IMR-90 (cell line): ENCODE data around the gene ARHGEF7. TPM values are rescaled to one million over a fixed set of nuclear protein-coding genes. Genes with fewer than 3 reads are reported as not detected.

Experiments
- ATAC-seq: fragments of 200-7000 bp; cut with Tn5 transposase; 2 replicates; pipeline ENCODE4 v1.9.1; 2020; ENCODE audit warnings: low read depth, mild to moderate bottlenecking, moderate library complexity
- BruUV-seq: library from RNA; stranded (reverse); fragments of 400-500 nt; replicated peaks from 2 replicates; lab custom pipeline; 2021; lab: Mats Ljungman, UMichigan
- CTCF ChIA-PET: fragments of 300-600 bp; formaldehyde crosslinking; extraction: SDS; loops from one replicate; lab custom pipeline; 2021; ENCODE audit warnings: antibody characterized with exemption; lab: Yijun Ruan, JAX
- POLR2A ChIA-PET: fragments of 300-600 bp; sonication (Branson Sonifier 250); formaldehyde crosslinking; loops from one replicate; lab custom pipeline; 2022; ENCODE audit warnings: antibody characterized with exemption; ENCODE audit not compliant: unreplicated experiment; lab: Charles Lee
- DNase-seq: peaks from one replicate; pipeline ENCODE4 v3.0.0; 2013
- H2AFZ ChIP-seq: replicated peaks from 2 replicates; pipeline ENCODE3; 2013; ENCODE audit warnings: low read length, mild to moderate bottlenecking; ENCODE audit not compliant: poor library complexity
- H2AK5ac ChIP-seq: 2 replicates; pipeline ENCODE4 v1.6.1; 2013; ENCODE audit warnings: low read depth, low read length, inconsistent platforms
- H2AK9ac ChIP-seq: replicated peaks from 2 replicates; pipeline ENCODE3; 2013; ENCODE audit warnings: mild to moderate bottlenecking, low read depth, low read length, moderate library complexity; ENCODE audit not compliant: poor library complexity
- H2BK120ac ChIP-seq: 2 replicates; pipeline ENCODE4 v1.6.1; 2013; ENCODE audit warnings: low read depth, low read length, inconsistent platforms
- H2BK15ac ChIP-seq: 3 replicates; pipeline ENCODE4 v1.6.1; 2013; ENCODE audit warnings: low read depth, low read length, inconsistent platforms
- H2BK20ac ChIP-seq: 2 replicates; pipeline ENCODE4 v1.6.1; 2013; ENCODE audit warnings: low read depth, mild to moderate bottlenecking, inconsistent platforms, low read length, moderate library complexity
- H2BK5ac ChIP-seq: 2 replicates; pipeline ENCODE4 v1.6.1; 2013; ENCODE audit warnings: mild to moderate bottlenecking, low read depth, low read length, inconsistent platforms; ENCODE audit not compliant: poor library complexity, severe bottlenecking
- H3K14ac ChIP-seq: replicated peaks from 2 replicates; pipeline ENCODE4 v1.6.1; 2013; ENCODE audit warnings: low read depth, low read length, inconsistent platforms
- H3K18ac ChIP-seq: 2 replicates; pipeline ENCODE4 v1.6.1; 2013; ENCODE audit warnings: low read depth, low read length, control low read depth
- H3K23ac ChIP-seq: 2 replicates; pipeline ENCODE4 v1.6.1; 2013; ENCODE audit warnings: low read depth, low read length, inconsistent platforms
- H3K27ac ChIP-seq: 2 replicates; pipeline ENCODE4 v1.5.1; 2013; ENCODE audit warnings: mild to moderate bottlenecking, control low read depth, low read length; ENCODE audit not compliant: insufficient read depth
- H3K27me3 ChIP-seq: 2 replicates; pipeline ENCODE4 v1.6.1; 2013; ENCODE audit warnings: low read length; ENCODE audit not compliant: control insufficient read depth, insufficient read depth
- H3K36me3 ChIP-seq: 2 replicates; pipeline ENCODE4 v1.6.1; 2013; ENCODE audit warnings: low read length, mixed read lengths; ENCODE audit not compliant: control insufficient read depth, insufficient read depth
- H3K4ac ChIP-seq: 2 replicates; pipeline ENCODE4 v1.6.1; 2013; ENCODE audit warnings: low read depth, low read length, inconsistent platforms
- H3K4me1 ChIP-seq: 2 replicates; pipeline ENCODE4 v1.6.1; 2013; ENCODE audit warnings: low read length, mixed read lengths; ENCODE audit not compliant: control insufficient read depth, insufficient read depth
- H3K4me2 ChIP-seq: 2 replicates; pipeline ENCODE4 v1.6.1; 2013; ENCODE audit warnings: low read depth, mild to moderate bottlenecking, control low read depth, low read length, moderate library complexity
- H3K4me3 ChIP-seq: 2 replicates; pipeline ENCODE4 v1.5.1; 2013; ENCODE audit warnings: low read depth, mild to moderate bottlenecking, control low read depth, low read length, moderate library complexity; ENCODE audit not compliant: insufficient read depth
- H3K56ac ChIP-seq: 2 replicates; pipeline ENCODE4 v1.6.1; 2013; ENCODE audit warnings: low read length, inconsistent platforms; ENCODE audit not compliant: insufficient read depth; ENCODE audit errors: extremely low read depth
- H3K79me1 ChIP-seq, 2 experiments: 2 replicates each; pipeline ENCODE4 v1.6.1; 2013; ENCODE audit warnings: low read length in 2 of 2, inconsistent platforms in 1 of 2, low read depth in 1 of 2
- H3K9ac ChIP-seq: 2 replicates; pipeline ENCODE4 v1.6.1; 2013; ENCODE audit warnings: low read depth, low read length, control low read depth
- H3K9me1 ChIP-seq: 2 replicates; pipeline ENCODE4 v1.6.1; 2013; ENCODE audit warnings: low read length, inconsistent platforms; ENCODE audit not compliant: insufficient read depth
- H3K9me3 ChIP-seq: 2 replicates; pipeline ENCODE4 v1.6.1; 2013; ENCODE audit warnings: low read length; ENCODE audit not compliant: control insufficient read depth, insufficient read depth
- H4K20me1 ChIP-seq: 2 replicates; pipeline ENCODE4 v1.6.1; 2013; ENCODE audit warnings: low read length, inconsistent platforms; ENCODE audit not compliant: insufficient read depth
- H4K5ac ChIP-seq: 2 replicates; pipeline ENCODE4 v1.6.1; 2013; ENCODE audit warnings: mild to moderate bottlenecking, low read depth, low read length, control low read depth
- H4K8ac ChIP-seq, 2 experiments: 2 replicates each; pipeline ENCODE4 v1.6.1; 2013; ENCODE audit warnings: low read depth in 2 of 2, low read length in 2 of 2, control low read depth in 1 of 2, inconsistent platforms in 1 of 2
- H4K91ac ChIP-seq: 2 replicates; pipeline ENCODE4 v1.6.1; 2013; ENCODE audit warnings: low read depth, low read length, inconsistent platforms; ENCODE audit not compliant: insufficient read depth
- BHLHE40 ChIP-seq: fragments of 150-350 bp; IDR thresholded peaks from 2 replicates; pipeline ENCODE4 v1.6.1; 2016; ENCODE audit warnings: mild to moderate bottlenecking, low read depth, low read length
- CEBPB ChIP-seq: IDR thresholded peaks from 2 replicates; pipeline ENCODE4 v1.6.1; 2012; ENCODE audit warnings: low read depth, low read length, improper control_type of control experiment
- CHD1 ChIP-seq: IDR thresholded peaks from 2 replicates; pipeline ENCODE4 v1.6.1; 2012; ENCODE audit warnings: low read depth, low read length, improper control_type of control experiment
- FOS ChIP-seq: fragments of 150-350 bp; IDR thresholded peaks from 2 replicates; pipeline ENCODE4 v1.6.1; 2016; ENCODE audit warnings: low read depth, low read length
- MAFK ChIP-seq: IDR thresholded peaks from 2 replicates; pipeline ENCODE4 v1.6.1; 2012; ENCODE audit warnings: low read depth, low read length, improper control_type of control experiment
- MAZ ChIP-seq: IDR thresholded peaks from 2 replicates; pipeline ENCODE4 v1.6.1; 2012; ENCODE audit warnings: low read depth, mild to moderate bottlenecking, low read length, improper control_type of control experiment, moderate library complexity, borderline replicate concordance
- MXI1 ChIP-seq: IDR thresholded peaks from 2 replicates; pipeline ENCODE4 v1.6.1; 2012; ENCODE audit warnings: low read depth, mild to moderate bottlenecking, low read length, moderate library complexity, borderline replicate concordance
- NFE2L2 ChIP-seq: fragments of 150-350 bp; IDR thresholded peaks from 2 replicates; pipeline ENCODE4 v1.6.1; 2016; ENCODE audit warnings: low read depth, mild to moderate bottlenecking, low read length
- POLR2A ChIP-seq: IDR thresholded peaks from 2 replicates; pipeline ENCODE4 v1.6.1; 2012; ENCODE audit warnings: mild to moderate bottlenecking, low read depth, low read length
- RAD21 ChIP-seq: IDR thresholded peaks from 2 replicates; pipeline ENCODE4 v1.6.1; 2012; ENCODE audit warnings: low read length, improper control_type of control experiment
- RCOR1 ChIP-seq: IDR thresholded peaks from 2 replicates; pipeline ENCODE4 v1.6.1; 2012; ENCODE audit warnings: mild to moderate bottlenecking, low read length, improper control_type of control experiment; ENCODE audit not compliant: insufficient replicate concordance
- RFX5 ChIP-seq: IDR thresholded peaks from 2 replicates; pipeline ENCODE4 v1.8.0; 2012; ENCODE audit warnings: low read depth, mild to moderate bottlenecking, low read length, moderate library complexity
- SMC3 ChIP-seq: fragments of 150-350 bp; IDR thresholded peaks from 2 replicates; pipeline ENCODE4 v1.6.1; 2016; ENCODE audit warnings: low read depth, mild to moderate bottlenecking, antibody characterized with exemption, low read length, moderate library complexity
- WGBS, 2 experiments: methylation state at CpG; one replicate each; pipeline versions ENCODE4 v1.1.5 to v1.1.7; 2013; ENCODE audit warnings: missing lambda C conversion rate in 2 of 2; ENCODE audit not compliant: insufficient read length in 1 of 2; ENCODE audit errors: extremely low coverage in 2 of 2; 5-methylcytosine and 5-hydroxymethylcytosine counted together
- dilution Hi-C: fragments of 300-500 bp; cut with HindIII; formaldehyde crosslinking; loops from one replicate; pipeline ENCODE4 v1.14.3; 2018; ENCODE audit warnings: low sequenced_read_pairs; ENCODE audit not compliant: unreplicated experiment
- in situ Hi-C: fragments of 300-500 bp; cut with MboI; formaldehyde crosslinking; loops from 3 replicates; pipeline ENCODE4 v1.14.3; 2019; ENCODE audit warnings: low sequenced_read_pairs, inconsistent platforms, mixed read lengths
- intact Hi-C: fragments of 100-400 bp; cut with micrococcal nuclease; formaldehyde crosslinking; loops from 2 replicates; pipeline ENCODE4 v1.10.0; 2022
- polyA plus RNA-seq, 3 experiments: library from polyadenylated mRNA; depleted of rRNA; stranded (reverse); fragments of >200 nt; gene quantifications; 2 replicates each; pipeline ENCODE4 v1.2.3, GENCODE V29; 2012; ENCODE audit warnings: low replicate concordance in 1 of 3
- total RNA-seq: library from RNA; depleted of rRNA; stranded (reverse); fragments of >200 nt; gene quantifications from 2 replicates; pipeline ENCODE4 v1.2.3, GENCODE V29; 2012
- TF ChIP-seq, protein P1 (sequence below): conservative IDR thresholded peaks from 2 replicates; pipeline ENCODE4 v1.5.1; 2012; ENCODE audit warnings: mild to moderate bottlenecking, low read depth, low read length, improper control_type of control experiment
- TF ChIP-seq, protein P2 (sequence below): fragments of 150-350 bp; IDR thresholded peaks from 2 replicates; pipeline ENCODE4 v1.6.1; 2016; ENCODE audit warnings: low read depth, mild to moderate bottlenecking, low read length, moderate library complexity, borderline replicate concordance
- TF ChIP-seq, protein P3 (sequence below): fragments of 150-350 bp; IDR thresholded peaks from 2 replicates; pipeline ENCODE4 v1.6.1; 2017; ENCODE audit warnings: mild to moderate bottlenecking, antibody characterized with exemption, low read length, low read depth

ARHGEF7 gene
- total and polyA plus RNA-seq, 2 of the 4 experiments (the other 2 are of a cell fraction) = 32.9 to 59.0 TPM

DNA sequence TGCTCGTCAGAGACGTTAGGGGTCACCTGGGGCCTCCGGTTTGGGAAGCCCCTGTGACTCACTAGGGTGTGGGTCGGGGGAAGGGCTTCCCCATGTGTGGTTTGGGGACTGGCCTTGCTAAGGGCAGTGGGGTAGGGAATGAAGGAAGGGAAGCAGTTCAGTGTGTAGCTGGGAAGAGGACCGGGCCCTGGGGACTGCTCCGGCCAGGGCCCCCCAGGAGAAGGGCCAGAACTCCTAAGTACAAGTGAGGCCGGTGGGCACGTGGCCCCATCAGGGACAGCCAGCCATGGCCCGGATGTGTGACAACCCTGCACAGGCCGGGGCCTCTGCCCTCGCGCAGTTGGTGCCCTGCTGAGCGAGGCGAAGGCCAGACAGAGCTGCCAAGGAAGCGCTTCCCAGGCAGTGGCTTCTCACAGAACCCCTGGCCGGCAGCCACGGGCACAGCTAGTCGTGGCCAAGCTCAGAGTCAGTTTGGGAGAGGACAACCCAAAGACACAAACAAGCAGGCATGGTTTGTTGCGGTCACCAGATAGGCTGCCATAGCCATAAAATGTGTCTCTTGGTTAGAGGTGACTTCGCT, 231.1 kb downstream of the ARHGEF7 start:
- ATAC-seq (no peak), DNase-seq (no peak)
- dilution Hi-C loops = no loop called here

More for the DNA sequence above, 231.1 kb downstream of the ARHGEF7 start:
- no peaks in the 10 kb centered on the region for H3K27me3 ChIP-seq
- intact Hi-C loops = no loop called here
- H2BK15ac ChIP-seq = no peak overlapping the region
- H3K23ac ChIP-seq = no peak overlapping the region
- H3K79me1 ChIP-seq = no peaks in the 10 kb centered on the region
- TF ChIP-seq CHD1 (no peak), FOS (no peak), RFX5 (no peak), BHLHE40 (no peak), NFE2L2 (no peak), POLR2A (no peak), RAD21 (no peak), MAZ (no peak), SMC3 (no peak), RCOR1 (no peak), MXI1 (no peak), MAFK (no peak), CEBPB (no peak)
- TF ChIP-seq, protein P1, sequence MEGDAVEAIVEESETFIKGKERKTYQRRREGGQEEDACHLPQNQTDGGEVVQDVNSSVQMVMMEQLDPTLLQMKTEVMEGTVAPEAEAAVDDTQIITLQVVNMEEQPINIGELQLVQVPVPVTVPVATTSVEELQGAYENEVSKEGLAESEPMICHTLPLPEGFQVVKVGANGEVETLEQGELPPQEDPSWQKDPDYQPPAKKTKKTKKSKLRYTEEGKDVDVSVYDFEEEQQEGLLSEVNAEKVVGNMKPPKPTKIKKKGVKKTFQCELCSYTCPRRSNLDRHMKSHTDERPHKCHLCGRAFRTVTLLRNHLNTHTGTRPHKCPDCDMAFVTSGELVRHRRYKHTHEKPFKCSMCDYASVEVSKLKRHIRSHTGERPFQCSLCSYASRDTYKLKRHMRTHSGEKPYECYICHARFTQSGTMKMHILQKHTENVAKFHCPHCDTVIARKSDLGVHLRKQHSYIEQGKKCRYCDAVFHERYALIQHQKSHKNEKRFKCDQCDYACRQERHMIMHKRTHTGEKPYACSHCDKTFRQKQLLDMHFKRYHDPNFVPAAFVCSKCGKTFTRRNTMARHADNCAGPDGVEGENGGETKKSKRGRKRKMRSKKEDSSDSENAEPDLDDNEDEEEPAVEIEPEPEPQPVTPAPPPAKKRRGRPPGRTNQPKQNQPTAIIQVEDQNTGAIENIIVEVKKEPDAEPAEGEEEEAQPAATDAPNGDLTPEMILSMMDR = no peak
- TF ChIP-seq, protein P2, sequence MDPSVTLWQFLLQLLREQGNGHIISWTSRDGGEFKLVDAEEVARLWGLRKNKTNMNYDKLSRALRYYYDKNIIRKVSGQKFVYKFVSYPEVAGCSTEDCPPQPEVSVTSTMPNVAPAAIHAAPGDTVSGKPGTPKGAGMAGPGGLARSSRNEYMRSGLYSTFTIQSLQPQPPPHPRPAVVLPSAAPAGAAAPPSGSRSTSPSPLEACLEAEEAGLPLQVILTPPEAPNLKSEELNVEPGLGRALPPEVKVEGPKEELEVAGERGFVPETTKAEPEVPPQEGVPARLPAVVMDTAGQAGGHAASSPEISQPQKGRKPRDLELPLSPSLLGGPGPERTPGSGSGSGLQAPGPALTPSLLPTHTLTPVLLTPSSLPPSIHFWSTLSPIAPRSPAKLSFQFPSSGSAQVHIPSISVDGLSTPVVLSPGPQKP = no peak
- TF ChIP-seq, protein P3, sequence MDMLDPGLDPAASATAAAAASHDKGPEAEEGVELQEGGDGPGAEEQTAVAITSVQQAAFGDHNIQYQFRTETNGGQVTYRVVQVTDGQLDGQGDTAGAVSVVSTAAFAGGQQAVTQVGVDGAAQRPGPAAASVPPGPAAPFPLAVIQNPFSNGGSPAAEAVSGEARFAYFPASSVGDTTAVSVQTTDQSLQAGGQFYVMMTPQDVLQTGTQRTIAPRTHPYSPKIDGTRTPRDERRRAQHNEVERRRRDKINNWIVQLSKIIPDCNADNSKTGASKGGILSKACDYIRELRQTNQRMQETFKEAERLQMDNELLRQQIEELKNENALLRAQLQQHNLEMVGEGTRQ = no peak
- no peak overlapping the region for H2BK5ac ChIP-seq
- peaks cover 8% of the 10 kb centered on the region for H3K4me1 ChIP-seq
- in situ Hi-C loops = no loop called here
- no peaks in the 10 kb centered on the region for H3K9me1 ChIP-seq
- H2AK9ac ChIP-seq = peak overlapping the region; percentile 24
- H4K20me1 ChIP-seq = no peaks in the 10 kb centered on the region
- H4K8ac ChIP-seq = no peak overlapping the region
- H3K9me3 ChIP-seq = no peaks in the 10 kb centered on the region
- no peak overlapping the region for H3K18ac ChIP-seq
- no peak overlapping the region for H3K56ac ChIP-seq
- no peaks in the 10 kb centered on the region for H3K36me3 ChIP-seq
- no peak overlapping the region for H3K4me2 ChIP-seq
- H2BK20ac ChIP-seq = no peak overlapping the region
- 80% methylated on average over 2 of the region's 20 CpGs; no CpG with 5 or more reads in 1 of the 2 experiments for WGBS, 2 experiments
- ChIA-PET CTCF (interaction anchor here (0.6 kb wide), 1 partner anchor 487 kb away, joined by 3 read pairs; no protein-coding TSS in a partner anchor), POLR2A (no interaction called here)
- H2AK5ac ChIP-seq = peak overlapping the region; percentile 12; the same call in 1 of the 2 replicates
- no peak overlapping the region for H3K4ac ChIP-seq
- H2AFZ ChIP-seq = peak overlapping the region; percentile 49
- no peak overlapping the region for H3K27ac ChIP-seq
- no peak overlapping the region for H3K14ac ChIP-seq
- H3K9ac ChIP-seq = no peak overlapping the region
- no peak overlapping the region for H3K4me3 ChIP-seq
- no peak overlapping the region for H4K5ac ChIP-seq
- H2BK120ac ChIP-seq = no peak overlapping the region
- no TSS peak for BruUV-seq
- no peak overlapping the region for H4K91ac ChIP-seq
